Muscle of arm (tissue), 12 donors: ENCODE measurements around the gene PRKCE. TPM values are rescaled to one million over a fixed set of nuclear protein-coding genes. Genes with fewer than 3 reads are reported as not detected.

ENCODE experiments used
- DNase-seq: peaks from one replicate; pipeline ENCODE4 v3.0.0-alpha.2; 2013
- polyA plus RNA-seq, 12 donors: library from polyadenylated mRNA; unstranded; fragments of 120-200 nt; gene quantifications; one replicate each; pipeline ENCODE4 v1.2.1, GENCODE V29; 2013; ENCODE audit not compliant: insufficient read length in 12 of 12

Gene PRKCE
- polyA plus RNA-seq, 12 donors: 4.5 to 17.3 (median 5.4) TPM; not detected in 1

DNA sequence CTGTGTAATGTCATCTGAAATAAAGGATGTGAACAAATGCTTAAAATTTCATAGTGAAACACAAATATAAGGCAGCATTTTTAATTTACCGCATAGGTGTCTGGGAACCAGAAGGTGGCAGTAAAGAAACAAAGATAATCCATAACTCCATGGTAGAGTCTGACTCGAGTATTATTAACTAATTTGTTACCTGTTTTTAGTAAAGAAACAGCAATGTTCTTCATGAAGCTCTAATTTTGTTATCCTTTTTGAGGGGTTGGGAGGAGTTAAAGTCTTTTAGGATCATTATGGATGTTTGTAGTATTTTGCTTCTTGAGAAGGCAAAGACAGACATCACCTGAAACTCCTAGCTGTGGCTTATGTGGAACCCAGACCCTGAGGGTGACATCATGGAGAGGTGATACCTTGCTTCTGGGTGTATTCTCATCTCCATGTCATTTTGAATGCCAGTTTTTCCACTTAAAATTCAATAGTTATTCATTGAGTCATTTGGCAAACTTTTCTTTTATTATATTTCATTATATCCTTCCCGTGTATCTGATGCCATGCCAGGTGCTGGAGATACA is 359.5 kb downstream of the PRKCE start:
- no peak for DNase-seq

- DNase-seq: no peak
Measured at GRCh38 chr2:46012618-46013240, 361.3 kb downstream of the PRKCE start.

GRCh38 chr2:46013726-46014125 is 362.3 kb downstream of the PRKCE start:
- no peak for DNase-seq

DNA sequence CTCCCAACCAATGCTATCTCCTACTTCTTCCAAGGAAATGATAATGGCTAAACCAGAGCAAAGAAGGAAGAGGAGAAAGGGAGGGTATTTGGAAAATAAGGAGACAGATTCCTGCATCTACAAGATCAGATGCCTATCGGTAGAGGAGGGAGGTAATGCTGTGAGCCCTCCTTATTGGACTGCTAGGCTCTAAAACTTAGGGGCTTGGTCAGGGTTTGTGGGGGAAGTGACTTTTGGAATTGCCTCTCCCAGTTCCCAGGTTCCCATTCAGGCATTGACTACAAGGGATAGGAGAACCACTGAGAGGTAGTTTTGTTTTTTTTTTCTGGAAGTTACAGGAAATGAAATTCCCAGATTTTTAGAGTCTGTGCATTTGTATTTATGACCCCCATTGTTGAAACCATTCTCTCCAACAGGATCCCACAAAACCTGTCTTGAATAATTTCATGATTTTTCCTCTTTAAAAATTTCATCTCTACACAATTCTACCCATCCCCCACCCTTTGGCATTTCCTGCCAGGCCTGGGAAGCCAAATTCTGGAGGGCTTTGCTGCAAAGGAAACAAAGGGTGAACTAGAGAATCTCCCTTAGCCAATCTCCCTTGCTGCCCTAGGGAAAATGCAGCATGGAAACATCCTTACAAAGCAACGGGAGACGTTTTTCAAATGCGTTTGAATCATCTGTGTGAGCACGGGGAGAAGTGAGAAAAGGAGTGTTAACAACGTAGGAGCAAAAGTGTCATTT is 363.6 kb downstream of the PRKCE start:
- DNase-seq: no peak

GRCh38 chr2:46015671-46016070 is 364.2 kb downstream of the PRKCE start:
- no peak for DNase-seq

GRCh38 chr2:46016091-46016490 is 364.6 kb downstream of the PRKCE start:
- DNase-seq: no peak

DNA sequence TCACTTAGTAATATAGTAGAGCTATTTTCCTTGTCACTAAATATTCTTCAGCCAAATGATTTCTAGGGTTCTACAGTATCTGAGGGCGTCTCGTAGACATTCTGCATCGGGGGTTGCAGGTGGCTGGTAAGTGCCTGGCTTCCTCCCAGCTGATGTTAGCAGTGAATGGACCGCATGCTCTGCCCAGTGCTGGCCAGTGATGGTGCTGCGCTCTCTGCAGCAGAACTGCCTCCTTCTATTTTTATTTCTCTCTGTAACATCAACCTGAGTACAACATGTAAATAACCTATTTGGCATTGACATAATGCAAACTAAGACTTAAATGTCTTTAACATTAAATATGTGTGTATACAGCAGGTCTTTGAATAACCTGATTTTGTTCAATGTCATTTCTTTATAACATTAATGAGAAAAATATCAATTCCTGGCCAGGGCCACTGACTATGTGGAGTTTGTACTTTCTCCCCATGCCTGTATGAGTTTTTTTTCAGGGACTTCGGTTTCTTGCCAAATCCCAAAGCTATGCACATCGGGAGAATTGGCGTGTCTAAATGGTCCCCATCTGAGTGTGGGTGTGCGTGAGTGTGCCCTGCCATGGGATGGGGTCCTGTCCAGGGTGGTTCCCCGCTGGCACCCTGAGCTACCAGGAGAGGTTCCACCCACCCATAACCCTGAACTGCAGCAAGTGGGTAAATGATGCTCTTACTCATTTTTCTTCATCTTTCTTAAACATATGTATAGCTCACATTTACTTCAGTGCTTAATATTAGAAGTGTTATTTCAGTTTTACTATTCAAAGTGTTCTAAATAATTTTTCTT is 367.5 kb downstream of the PRKCE start:
- no peak for DNase-seq

- no peak for DNase-seq
Measured at GRCh38 chr2:46020416-46020815, 368.9 kb downstream of the PRKCE start.

- DNase-seq: no peak
Measured at GRCh38 chr2:46023165-46023854, 371.8 kb downstream of the PRKCE start.

DNA sequence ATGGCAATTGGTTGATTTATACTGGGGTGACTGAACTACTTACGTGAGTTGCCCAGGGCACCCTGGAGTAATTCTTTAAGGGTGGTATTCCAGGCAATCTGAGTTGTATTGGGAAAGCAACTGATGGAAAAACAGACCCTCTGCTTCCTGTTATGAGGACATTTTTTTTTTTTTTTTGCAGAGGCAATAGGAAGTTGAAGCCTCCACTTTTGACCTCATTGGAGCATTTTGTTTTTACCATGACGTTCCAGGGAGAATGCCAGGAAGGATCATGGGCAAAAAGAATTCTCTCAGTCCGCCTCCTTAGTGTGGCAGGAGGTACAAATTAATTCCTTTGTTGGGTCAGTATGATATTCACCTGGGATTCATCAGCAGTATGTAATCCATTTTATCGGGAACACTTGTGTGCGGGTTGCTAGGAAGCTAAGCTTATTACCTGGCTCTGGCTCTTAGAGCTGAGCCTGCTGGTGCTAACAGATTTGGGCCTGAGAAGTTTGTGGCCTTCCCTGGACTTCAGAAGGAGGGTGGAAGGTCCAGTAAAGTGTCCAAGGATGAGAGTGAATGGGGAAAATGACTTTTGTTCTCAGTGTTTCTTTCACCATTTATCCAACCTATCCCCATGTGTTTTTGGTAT is 372.8 kb downstream of the PRKCE start:
- no peak for DNase-seq

DNA sequence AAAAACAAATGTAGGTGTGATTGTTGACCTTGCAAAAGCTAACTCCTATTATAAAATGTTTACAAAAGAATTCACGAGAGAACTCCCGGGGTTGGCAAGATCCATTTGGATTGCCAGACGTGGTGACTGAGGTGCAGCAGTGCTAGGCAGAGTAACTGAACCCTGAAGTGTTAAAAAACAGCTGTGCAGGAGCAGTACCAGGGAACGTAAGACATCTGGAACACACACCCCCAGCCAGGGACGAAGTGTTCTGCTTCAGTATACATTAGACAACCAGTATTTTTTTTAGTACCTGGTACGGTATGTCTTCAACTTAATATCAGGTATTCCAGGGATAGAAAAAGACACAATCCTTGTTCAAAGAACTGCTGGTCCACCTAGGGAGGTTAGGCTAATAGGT is 373.6 kb downstream of the PRKCE start:
- DNase-seq: no peak

- DNase-seq: no peak
Measured at GRCh38 chr2:46025676-46026075, 374.2 kb downstream of the PRKCE start.

DNA sequence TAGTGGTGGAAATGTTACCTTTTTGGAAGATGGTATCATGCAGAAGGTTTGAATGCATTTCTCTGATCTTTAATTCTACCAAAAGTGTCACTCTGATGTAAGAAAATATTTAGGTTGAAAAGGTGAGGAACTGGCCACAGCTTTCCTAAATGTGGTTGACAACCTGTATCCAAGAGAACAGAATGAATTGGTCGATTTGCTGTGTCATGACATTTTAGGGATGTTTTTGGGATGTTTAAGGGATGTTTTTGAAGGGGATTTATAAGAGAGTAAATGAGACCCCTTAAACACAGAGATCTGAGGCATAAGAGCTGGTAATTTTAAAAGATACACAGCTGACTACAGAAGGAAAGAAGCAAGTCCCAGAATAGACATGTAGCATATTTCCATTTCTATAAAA is 375.0 kb downstream of the PRKCE start:
- DNase-seq: no peak

DNA sequence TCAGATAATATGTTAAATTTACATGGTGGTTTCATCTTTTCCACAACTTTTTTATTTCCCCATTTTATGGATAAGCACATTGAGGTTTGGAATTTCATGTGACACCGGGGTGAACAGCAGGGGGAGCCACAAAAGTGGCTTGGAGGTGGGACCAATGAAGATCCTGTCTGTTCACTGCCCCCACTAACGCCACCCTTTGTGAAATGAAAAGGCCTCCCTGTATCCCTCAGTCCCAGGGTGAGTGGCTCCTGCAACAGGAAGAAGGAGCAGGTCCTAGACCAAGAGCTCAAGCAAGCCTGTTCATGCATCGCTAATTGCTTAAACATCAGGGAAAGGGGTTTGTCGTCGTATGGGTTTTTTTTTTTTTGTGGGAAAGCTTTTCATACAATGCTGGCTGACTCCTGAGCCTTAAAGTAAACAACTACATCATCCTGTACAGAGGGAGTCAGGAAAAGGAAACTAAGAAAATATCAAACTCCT is 377.9 kb downstream of the PRKCE start:
- no peak for DNase-seq

GRCh38 chr2:46030330-46030729 is 378.9 kb downstream of the PRKCE start:
- no peak for DNase-seq

DNA sequence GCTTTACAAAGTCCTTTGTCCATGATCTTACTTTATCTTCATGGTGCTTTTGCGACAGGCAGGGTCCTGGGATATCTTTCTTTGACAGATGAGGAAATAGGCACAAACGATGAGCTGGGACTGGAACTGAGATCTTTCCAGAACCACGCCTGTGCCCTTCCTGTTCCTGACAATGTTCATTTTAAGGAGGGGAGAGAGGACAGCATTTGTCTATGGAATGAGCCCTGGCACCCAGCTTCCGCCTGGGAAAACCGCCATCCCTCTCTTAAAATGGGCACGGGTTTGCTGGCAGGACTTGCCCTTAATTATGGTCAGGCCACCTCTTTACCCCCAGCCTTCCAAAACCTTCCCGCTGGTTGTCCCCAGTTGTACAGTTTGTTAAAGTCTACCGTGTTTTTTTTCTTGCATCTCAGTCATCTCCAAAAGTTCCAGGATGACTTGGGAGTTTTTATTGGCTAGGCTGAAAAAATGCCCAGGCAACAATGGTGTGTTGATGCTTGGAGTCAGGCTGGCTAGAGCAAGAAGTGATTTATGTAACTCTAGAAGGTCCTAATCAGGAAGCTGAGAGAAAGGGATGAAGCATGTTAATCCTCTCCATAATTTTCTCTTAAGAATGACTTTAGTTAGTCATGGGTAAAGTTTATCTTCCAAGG is 380.8 kb downstream of the PRKCE start:
- DNase-seq: no peak

GRCh38 chr2:46032996-46033395 is 381.5 kb downstream of the PRKCE start:
- no peak for DNase-seq

DNA sequence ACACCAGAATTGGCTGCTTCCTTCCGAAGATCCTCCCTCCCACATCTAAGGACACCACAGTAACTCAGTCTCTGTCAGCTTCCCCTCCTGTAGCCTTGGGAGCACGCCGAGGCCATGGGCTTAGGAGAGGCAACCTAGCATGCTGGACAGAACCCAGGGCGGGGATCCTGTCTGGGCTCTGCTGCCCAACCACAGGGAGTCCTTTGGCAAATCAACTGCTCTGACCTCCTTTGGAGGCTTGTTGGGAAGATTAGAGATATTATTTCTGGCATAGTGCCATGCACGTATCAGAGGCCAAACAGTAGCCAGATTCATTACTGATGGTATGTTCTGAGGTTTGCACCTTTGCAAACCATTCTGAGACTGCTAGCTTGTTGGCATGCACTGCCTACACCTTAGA is 383.1 kb downstream of the PRKCE start:
- no peak for DNase-seq

GRCh38 chr2:46036929-46037328 is 385.5 kb downstream of the PRKCE start:
- no peak for DNase-seq

DNA sequence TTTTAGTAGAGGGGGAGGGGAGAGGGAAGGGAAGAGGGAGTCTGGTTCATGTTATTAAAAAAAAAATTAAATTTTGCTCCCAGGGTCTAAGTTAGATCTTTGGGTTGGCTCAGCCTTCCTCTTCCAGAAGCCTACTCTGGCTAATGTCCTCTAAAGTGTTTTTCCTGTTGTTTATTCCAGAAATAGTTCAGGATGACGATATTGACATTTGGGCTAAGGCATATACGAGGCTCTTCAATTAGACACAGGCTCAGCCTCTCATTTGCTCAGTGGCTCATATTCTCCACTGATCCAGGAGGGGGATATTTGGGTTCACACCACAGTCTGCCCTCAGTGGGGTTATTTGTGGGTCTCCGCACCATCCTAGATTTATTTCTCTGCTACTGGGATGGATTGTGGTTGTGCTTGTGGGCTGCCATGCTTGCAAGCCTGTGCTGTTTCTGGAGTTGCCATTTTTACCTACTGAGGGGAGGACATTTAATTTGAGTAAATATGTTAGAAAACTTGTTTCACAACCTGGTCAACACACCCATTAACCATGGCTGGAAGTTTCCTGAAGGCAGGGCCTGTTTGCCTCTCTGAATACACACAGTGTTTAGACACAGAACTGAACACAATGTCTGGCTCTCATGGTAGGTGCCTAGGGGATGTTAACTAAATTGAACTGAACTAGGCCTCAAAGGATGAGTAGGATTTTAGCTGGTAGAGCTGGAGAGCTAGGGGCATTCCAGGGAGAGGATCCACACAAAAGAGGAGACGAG is 388.2 kb downstream of the PRKCE start:
- no peak for DNase-seq
